Measurements from ENCODE around the gene TWNK.
A peak's percentile ranks its signal among the peaks of the same experiment; 100 is the strongest.

The TWNK gene

DNA sequence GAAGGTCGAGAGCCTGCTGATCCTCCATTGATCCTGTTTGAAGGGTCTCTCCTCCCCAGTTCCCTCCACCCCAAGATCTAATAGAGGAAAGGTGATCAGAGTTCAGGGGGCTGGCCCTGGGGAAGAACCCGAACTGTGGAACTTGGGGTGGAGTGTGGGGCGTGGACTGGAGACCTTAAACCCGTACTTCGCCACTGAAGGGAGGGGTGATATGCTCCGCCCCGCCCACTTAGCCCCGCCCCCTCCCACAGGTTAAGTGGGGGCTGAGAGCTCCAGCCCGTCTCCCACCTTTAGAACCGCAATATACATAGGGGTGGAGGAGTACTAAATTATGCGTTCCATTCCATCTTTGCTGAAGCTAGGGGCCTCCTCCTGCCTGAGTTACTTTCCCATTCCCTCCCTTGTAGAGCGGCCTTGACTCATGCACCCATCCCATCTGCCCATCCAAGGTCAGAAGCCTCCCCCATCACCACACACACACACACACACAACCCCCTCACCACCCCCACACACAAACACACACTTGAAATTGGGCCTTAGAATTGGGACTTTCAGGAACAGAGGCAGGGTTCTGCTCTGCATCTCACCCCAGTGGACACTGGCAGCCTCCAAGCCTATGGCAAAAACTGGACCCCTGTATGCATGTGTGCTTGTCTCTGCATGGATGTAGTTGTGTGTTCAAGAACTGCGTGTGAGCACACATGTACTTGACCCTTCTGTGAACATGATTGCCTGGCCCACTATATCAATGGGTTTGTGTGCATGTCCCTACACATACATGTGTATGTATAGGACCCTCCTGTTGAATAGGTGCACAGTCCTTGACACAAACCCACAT, 17.0 kb upstream of the TWNK start (continued):
- TF ChIP-seq MYNN (tag by site-specific recombination; IDR thresholded peaks at IDR 0.05; ENCODE audit: borderline replicate concordance), result no peak
- TF ChIP-seq EGR2 (tag by site-specific recombination; IDR thresholded peaks at IDR 0.05; ENCODE audit: low read depth), result peak; percentile 96

DNA sequence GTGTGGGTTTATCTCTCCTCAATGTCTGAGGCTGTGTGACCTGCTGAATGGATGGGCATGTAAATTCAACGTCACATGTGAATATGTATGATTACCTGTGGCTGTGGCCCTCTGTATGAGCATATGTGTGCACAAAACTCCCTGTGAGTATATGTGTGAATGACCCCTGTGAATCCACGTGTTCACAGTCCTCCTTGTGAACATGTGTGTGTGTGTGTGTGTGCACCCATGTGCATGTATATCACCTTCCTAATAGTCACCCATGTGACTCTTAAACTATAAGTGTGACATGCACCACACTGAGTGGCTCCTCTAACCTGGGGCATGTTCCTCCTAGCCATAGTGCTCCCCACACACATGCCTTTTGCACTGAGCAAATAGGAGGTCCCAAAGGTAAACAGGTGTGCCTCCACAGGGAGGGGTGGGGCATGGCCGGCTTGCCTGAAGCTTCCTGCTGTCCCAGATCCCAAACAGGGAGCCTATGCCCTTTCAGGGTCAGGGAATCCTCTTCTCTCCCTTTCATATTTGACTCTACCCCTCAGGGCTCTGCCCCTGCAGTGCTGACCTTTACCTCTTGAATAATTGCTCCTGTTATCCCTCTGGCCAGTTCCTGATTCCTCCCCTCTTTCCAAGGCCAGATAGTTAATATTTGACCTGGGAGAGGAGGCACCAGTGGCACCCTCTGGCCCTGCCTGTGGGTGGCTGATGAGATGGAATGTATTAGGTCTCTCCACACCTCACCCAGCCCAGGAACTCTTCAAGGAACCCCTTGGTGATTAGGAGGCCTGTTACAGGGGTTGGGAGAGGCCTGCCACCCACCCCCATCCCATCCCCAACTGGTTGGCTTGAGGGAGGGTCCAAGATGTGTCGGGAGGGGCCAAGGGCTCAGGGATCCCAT, 16.2 kb upstream of the TWNK start:
- Histone ChIP-seq H3K4me1 (ENCODE audit: control insufficient read depth, insufficient read depth, low read length) (no peaks in the 10 kb centered on the region), H3K9me3 (ENCODE audit: control insufficient read depth, insufficient read depth, low read depth, low read length) (no peaks in the 10 kb centered on the region), H3K27ac (ENCODE audit: extremely low read depth, low read depth, low read length) (no peak overlapping the region), H3K4me3 (ENCODE audit: low read depth, low read length) (no peak overlapping the region), H3K36me3 (ENCODE audit: control insufficient read depth in 2 of 2, insufficient read depth in 1 of 2, low read length in 2 of 2) (peaks cover 0 to 4% of the 10 kb centered on the region in 2 experiments; a peak in 1 of 3 replicates)
- CTCF ChIA-PET, result interaction anchor here (0.5 kb wide), 1 partner anchor 43 kb away, joined by 3 read pairs; no protein-coding TSS in a partner anchor
- TF ChIP-seq KLF1 (tag by site-specific recombination; IDR thresholded peaks at IDR 0.05), result peak; percentile 33; the same call in 1 of the 2 replicates
- TF ChIP-seq SCRT2 (tag by site-specific recombination; IDR thresholded peaks at IDR 0.05), result peak; percentile 31; the same call in 1 of the 2 replicates
- TF ChIP-seq MZF1 (tag by site-specific recombination; IDR thresholded peaks at IDR 0.05; ENCODE audit: borderline replicate concordance), result no peak
- POLR2A ChIA-PET, result interaction anchor here (0.6 to 0.7 kb wide), 2 partner anchors 16 to 1318 kb away, joined by 3 read pairs; partner anchors contain the start of genes MRPL43 and TWNK

DNA sequence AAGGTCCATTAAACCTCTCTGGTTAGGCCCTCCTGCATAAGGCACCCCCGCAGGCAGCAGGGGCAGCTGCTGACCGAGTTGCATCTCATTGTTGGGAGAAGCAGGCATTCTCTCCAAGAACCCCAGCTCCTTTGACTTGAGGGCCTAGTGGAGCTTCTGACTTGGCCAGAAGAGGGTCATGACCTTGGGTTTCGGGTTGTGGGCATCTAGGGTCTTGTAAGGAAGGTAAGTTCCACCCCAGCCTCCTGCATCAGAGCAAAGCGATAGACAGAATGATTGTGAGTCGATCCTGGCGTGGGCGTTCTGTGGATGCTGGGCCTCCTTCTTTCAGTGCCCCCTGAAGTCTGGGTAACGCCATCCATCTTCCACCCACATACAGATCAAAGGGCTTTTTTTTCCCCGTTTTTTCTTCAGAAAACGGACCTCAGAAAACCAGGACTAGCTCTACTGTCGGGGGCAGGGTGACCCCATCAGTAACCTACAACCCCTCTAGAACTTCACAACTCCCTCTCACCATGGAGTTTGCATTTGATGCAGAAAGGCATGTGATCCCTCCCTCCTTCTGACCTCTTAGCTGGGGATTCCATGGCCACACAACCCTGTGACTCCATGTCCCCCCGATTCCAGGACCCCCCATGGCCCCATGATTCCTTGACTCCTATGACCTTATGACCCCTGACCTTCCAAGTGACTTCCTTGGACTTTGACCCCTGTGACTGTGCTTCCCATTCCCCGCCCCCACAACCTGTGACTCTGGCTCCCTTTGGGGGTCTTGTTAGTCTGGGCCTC, 15.0 kb upstream of the TWNK start:
- no peaks in the 10 kb centered on the region for H3K4me1 ChIP-seq (ENCODE audit: control insufficient read depth, insufficient read depth, low read length)
- CTCF ChIA-PET, result interaction anchor here (0.5 to 1.7 kb wide), 4 partner anchors 25 to 69 kb away, joined by 3 to 5 read pairs (median 4); no protein-coding TSS in a partner anchor
- H3K36me3 ChIP-seq (ENCODE audit: control insufficient read depth in 2 of 2, insufficient read depth in 1 of 2, low read length in 2 of 2), result peaks cover 2 to 4% of the 10 kb centered on the region in 2 experiments; a peak in 2 of 3 replicates
- POLR2A ChIA-PET, result interaction anchor here (0.6 to 1.1 kb wide), 3 partner anchors 15 to 1317 kb away, joined by 3 to 4 read pairs (median 3); partner anchors contain the start of genes MRPL43 and TWNK
- no peaks in the 10 kb centered on the region for H3K9me3 ChIP-seq (ENCODE audit: control insufficient read depth, insufficient read depth, low read depth, low read length)
- no peak overlapping the region for H3K27ac ChIP-seq (ENCODE audit: extremely low read depth, low read depth, low read length)
- H3K4me3 ChIP-seq (ENCODE audit: low read depth, low read length), result no peak overlapping the region
- TF ChIP-seq BCL11A (tag by site-specific recombination; IDR thresholded peaks at IDR 0.05; ENCODE audit: low read depth) (peak; percentile 72; the same call in 1 of the 2 replicates), ZFP69B (tag by site-specific recombination; IDR thresholded peaks at IDR 0.05) (no peak), GLIS2 (tag by site-specific recombination; IDR thresholded peaks at IDR 0.05) (peak; percentile 19; the same call in 1 of the 2 replicates), KLF1 (tag by site-specific recombination; IDR thresholded peaks at IDR 0.05) (no peak), ZNF23 (tag by site-specific recombination; IDR thresholded peaks at IDR 0.05; ENCODE audit: borderline replicate concordance) (no peak), ZNF560 (tag by site-specific recombination; IDR thresholded peaks at IDR 0.05; ENCODE audit: borderline replicate concordance) (no peak), ZNF624 (tag by site-specific recombination; IDR thresholded peaks at IDR 0.05) (no peak), OVOL3 (tag by site-specific recombination; IDR thresholded peaks at IDR 0.05) (no peak), EGR2 (tag by site-specific recombination; IDR thresholded peaks at IDR 0.05; ENCODE audit: low read depth) (peak; percentile 54; the same call in 1 of the 2 replicates), ZSCAN23 (tag by site-specific recombination; IDR thresholded peaks at IDR 0.05) (no peak)
- TF ChIP-seq, protein P1, sequence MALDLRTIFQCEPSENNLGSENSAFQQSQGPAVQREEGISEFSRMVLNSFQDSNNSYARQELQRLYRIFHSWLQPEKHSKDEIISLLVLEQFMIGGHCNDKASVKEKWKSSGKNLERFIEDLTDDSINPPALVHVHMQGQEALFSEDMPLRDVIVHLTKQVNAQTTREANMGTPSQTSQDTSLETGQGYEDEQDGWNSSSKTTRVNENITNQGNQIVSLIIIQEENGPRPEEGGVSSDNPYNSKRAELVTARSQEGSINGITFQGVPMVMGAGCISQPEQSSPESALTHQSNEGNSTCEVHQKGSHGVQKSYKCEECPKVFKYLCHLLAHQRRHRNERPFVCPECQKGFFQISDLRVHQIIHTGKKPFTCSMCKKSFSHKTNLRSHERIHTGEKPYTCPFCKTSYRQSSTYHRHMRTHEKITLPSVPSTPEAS (tag by site-specific recombination; IDR thresholded peaks at IDR 0.05), result no peak
- TF ChIP-seq, protein P2, sequence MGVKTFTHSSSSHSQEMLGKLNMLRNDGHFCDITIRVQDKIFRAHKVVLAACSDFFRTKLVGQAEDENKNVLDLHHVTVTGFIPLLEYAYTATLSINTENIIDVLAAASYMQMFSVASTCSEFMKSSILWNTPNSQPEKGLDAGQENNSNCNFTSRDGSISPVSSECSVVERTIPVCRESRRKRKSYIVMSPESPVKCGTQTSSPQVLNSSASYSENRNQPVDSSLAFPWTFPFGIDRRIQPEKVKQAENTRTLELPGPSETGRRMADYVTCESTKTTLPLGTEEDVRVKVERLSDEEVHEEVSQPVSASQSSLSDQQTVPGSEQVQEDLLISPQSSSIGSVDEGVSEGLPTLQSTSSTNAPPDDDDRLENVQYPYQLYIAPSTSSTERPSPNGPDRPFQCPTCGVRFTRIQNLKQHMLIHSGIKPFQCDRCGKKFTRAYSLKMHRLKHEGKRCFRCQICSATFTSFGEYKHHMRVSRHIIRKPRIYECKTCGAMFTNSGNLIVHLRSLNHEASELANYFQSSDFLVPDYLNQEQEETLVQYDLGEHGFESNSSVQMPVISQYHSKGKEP (tag by site-specific recombination; IDR thresholded peaks at IDR 0.05), result no peak
- TF ChIP-seq, protein P3, sequence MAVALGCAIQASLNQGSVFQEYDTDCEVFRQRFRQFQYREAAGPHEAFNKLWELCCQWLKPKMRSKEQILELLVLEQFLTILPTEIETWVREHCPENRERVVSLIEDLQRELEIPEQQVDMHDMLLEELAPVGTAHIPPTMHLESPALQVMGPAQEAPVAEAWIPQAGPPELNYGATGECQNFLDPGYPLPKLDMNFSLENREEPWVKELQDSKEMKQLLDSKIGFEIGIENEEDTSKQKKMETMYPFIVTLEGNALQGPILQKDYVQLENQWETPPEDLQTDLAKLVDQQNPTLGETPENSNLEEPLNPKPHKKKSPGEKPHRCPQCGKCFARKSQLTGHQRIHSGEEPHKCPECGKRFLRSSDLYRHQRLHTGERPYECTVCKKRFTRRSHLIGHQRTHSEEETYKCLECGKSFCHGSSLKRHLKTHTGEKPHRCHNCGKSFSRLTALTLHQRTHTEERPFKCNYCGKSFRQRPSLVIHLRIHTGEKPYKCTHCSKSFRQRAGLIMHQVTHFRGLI (tag by site-specific recombination; IDR thresholded peaks at IDR 0.05), result no peak
- TF ChIP-seq, protein P4, sequence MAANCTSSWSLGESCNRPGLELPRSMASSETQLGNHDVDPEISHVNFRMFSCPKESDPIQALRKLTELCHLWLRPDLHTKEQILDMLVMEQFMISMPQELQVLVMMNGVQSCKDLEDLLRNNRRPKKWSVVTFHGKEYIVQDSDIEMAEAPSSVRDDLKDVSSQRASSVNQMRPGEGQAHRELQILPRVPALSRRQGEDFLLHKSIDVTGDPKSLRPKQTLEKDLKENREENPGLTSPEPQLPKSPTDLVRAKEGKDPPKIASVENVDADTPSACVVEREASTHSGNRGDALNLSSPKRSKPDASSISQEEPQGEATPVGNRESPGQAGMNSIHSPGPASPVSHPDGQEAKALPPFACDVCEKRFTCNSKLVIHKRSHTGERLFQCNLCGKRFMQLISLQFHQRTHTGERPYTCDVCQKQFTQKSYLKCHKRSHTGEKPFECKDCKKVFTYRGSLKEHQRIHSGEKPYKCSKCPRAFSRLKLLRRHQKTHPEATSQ (tag by site-specific recombination; IDR thresholded peaks at IDR 0.05), result no peak
- TF ChIP-seq, protein P5, sequence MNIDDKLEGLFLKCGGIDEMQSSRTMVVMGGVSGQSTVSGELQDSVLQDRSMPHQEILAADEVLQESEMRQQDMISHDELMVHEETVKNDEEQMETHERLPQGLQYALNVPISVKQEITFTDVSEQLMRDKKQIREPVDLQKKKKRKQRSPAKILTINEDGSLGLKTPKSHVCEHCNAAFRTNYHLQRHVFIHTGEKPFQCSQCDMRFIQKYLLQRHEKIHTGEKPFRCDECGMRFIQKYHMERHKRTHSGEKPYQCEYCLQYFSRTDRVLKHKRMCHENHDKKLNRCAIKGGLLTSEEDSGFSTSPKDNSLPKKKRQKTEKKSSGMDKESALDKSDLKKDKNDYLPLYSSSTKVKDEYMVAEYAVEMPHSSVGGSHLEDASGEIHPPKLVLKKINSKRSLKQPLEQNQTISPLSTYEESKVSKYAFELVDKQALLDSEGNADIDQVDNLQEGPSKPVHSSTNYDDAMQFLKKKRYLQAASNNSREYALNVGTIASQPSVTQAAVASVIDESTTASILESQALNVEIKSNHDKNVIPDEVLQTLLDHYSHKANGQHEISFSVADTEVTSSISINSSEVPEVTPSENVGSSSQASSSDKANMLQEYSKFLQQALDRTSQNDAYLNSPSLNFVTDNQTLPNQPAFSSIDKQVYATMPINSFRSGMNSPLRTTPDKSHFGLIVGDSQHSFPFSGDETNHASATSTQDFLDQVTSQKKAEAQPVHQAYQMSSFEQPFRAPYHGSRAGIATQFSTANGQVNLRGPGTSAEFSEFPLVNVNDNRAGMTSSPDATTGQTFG (tag by site-specific recombination; IDR thresholded peaks at IDR 0.05; ENCODE audit: borderline replicate concordance), result no peak
